HCT116 (cell line): ENCODE results near the gene INPPL1. TPM values are rescaled to one million over a fixed set of nuclear protein-coding genes. Genes with fewer than 3 reads are reported as not detected.

Experiments used
- ATAC-seq: fragments of 200-7000 bp; cut with Tn5 transposase; 2 replicates; pipeline ENCODE4 v1.9.1; 2020; ENCODE audit warnings: mild to moderate bottlenecking, moderate library complexity
- BruUV-seq: library from RNA; stranded (reverse); fragments of 400-500 nt; replicated peaks from 2 replicates; lab custom pipeline; 2021; lab: Mats Ljungman, UMichigan
- CTCF ChIA-PET: fragments of 300-600 bp; sonication (Branson Sonifier 250); formaldehyde crosslinking; loops from one replicate; lab custom pipeline; 2021; ENCODE audit warnings: antibody characterized with exemption; lab: Charles Lee
- POLR2A ChIA-PET: fragments of 300-600, 350-600 bp; sonication (Branson Sonifier 250); formaldehyde crosslinking; loops from one replicate; lab custom pipeline; 2021; ENCODE audit warnings: antibody characterized with exemption; lab: Charles Lee
- RAD21 ChIA-PET, 2 experiments: fragments of 300-600 bp; sonication (Branson Sonifier 250); formaldehyde crosslinking; loops; one replicate each; lab custom pipeline; 2023; ENCODE audit warnings: low total read pairs in 2 of 2; ENCODE audit not compliant: uncharacterized antibody in 2 of 2, unreplicated experiment in 2 of 2, low non-redundant PET in 1 of 2; lab: Charles Lee
- DNase-seq: peaks from one replicate; pipeline ENCODE4 v3.0.0-alpha.2; 2010; ENCODE audit warnings: low read depth, low spot score
- H2AFZ ChIP-seq: fragments of 200-600 bp; shearing (Covaris generic), sonication (generic); 2 replicates; pipeline ENCODE4 v1.6.1; 2017; ENCODE audit warnings: low read depth, mixed run types, mixed read lengths, antibody characterized with exemption, low read length; ENCODE audit not compliant: poor library complexity, severe bottlenecking
- H3K27ac ChIP-seq: 2 replicates; pipeline ENCODE4 v1.5.1; 2012; ENCODE audit warnings: low read depth, low read length
- H3K27me3 ChIP-seq: fragments of 200-600 bp; sonication (generic); 2 replicates; pipeline ENCODE4 v1.6.1; 2016; ENCODE audit warnings: mixed run types, low read length, mixed read lengths; ENCODE audit not compliant: insufficient read depth
- H3K36me3 ChIP-seq, 2 experiments: fragments of 200-500 bp in 1 of 2; fragments of 200-600 bp in 1 of 2; sonication (Bioruptor generic) in 1 of 2; sonication (generic) in 1 of 2; 2 replicates each; pipeline versions ENCODE4 v1.5.1 to v1.6.1; 2014 to 2016; ENCODE audit warnings: low read length in 2 of 2, inconsistent platforms in 1 of 2, mixed read lengths in 1 of 2, mixed run types in 1 of 2; ENCODE audit not compliant: insufficient read depth in 2 of 2, control insufficient read depth in 1 of 2
- H3K4me1 ChIP-seq, 2 experiments: fragments of 200-600 bp in 1 of 2; sonication (generic) in 1 of 2; 2 replicates each; pipeline versions ENCODE4 v1.5.1 to v1.6.1; 2012 to 2017; ENCODE audit warnings: low read length in 2 of 2, inconsistent platforms in 1 of 2, mild to moderate bottlenecking in 1 of 2, mixed read lengths in 1 of 2, mixed run types in 1 of 2, moderate library complexity in 1 of 2; ENCODE audit not compliant: insufficient read depth in 2 of 2, control insufficient read depth in 1 of 2
- H3K4me2 ChIP-seq: fragments of 200-600 bp; sonication (generic); 2 replicates; pipeline ENCODE4 v1.6.1; 2017; ENCODE audit warnings: mixed run types, low read length, mixed read lengths
- H3K4me3 ChIP-seq, 2 experiments: fragments of 200-600 bp in 1 of 2; sonication (generic) in 1 of 2; replicated peaks in 1 of 2; 2 replicates each; pipeline ENCODE4 v1.5.1; 2011 to 2016; ENCODE audit warnings: low read length in 2 of 2, control low read depth in 1 of 2, low read depth in 1 of 2, mild to moderate bottlenecking in 1 of 2, mixed read lengths in 1 of 2, mixed run types in 1 of 2
- H3K79me2 ChIP-seq: fragments of 200-600 bp; sonication (generic); 2 replicates; pipeline ENCODE4 v1.6.1; 2017; ENCODE audit warnings: mild to moderate bottlenecking, mixed run types, low read length, moderate library complexity, mixed read lengths; ENCODE audit not compliant: insufficient read depth
- H3K9ac ChIP-seq: fragments of 200-600 bp; sonication (generic); 2 replicates; pipeline ENCODE4 v1.6.1; 2016; ENCODE audit warnings: low read length, mixed read lengths
- H3K9me2 ChIP-seq: fragments of 200-600 bp; sonication (generic), shearing (Covaris generic); 2 replicates; pipeline ENCODE4 v1.6.1; 2017; ENCODE audit warnings: mixed run types, mild to moderate bottlenecking, moderate library complexity; ENCODE audit not compliant: insufficient read depth
- H3K9me3 ChIP-seq, 2 experiments: fragments of 200-500 bp in 1 of 2; fragments of 200-600 bp in 1 of 2; sonication (Bioruptor generic) in 1 of 2; sonication (generic) in 1 of 2; 2 replicates each; pipeline ENCODE4 v1.6.1; 2014 to 2017; ENCODE audit warnings: low read length in 2 of 2, mixed read lengths in 2 of 2, inconsistent platforms in 1 of 2, low read depth in 1 of 2, mild to moderate bottlenecking in 1 of 2, mixed run types in 1 of 2, moderate library complexity in 1 of 2; ENCODE audit not compliant: control insufficient read depth in 1 of 2, insufficient read depth in 1 of 2
- H4K20me1 ChIP-seq: fragments of 200-600 bp; sonication (generic), shearing (Covaris generic); 2 replicates; pipeline ENCODE4 v1.6.1; 2017; ENCODE audit warnings: mixed run types, mild to moderate bottlenecking, moderate library complexity; ENCODE audit not compliant: insufficient read depth
- CEBPB ChIP-seq: IDR thresholded peaks from 2 replicates; pipeline ENCODE4 v1.6.1; 2012; ENCODE audit warnings: low read depth
- CTCF ChIP-seq, 3 experiments: fragments of 200-600 bp in 1 of 3; sonication (generic) in 1 of 3; IDR thresholded peaks in 2 of 3; conservative IDR thresholded peaks in 1 of 3; 2 replicates each; pipeline ENCODE4 v1.5.1; 2012 to 2017; ENCODE audit warnings: low read depth in 2 of 3, low read length in 2 of 3, antibody characterized with exemption in 1 of 3, borderline replicate concordance in 1 of 3, control low read depth in 1 of 3, mild to moderate bottlenecking in 1 of 3, mixed read lengths in 1 of 3, mixed run types in 1 of 3, moderate library complexity in 1 of 3; ENCODE audit not compliant: insufficient read depth in 1 of 3
- ELF1 ChIP-seq: IDR thresholded peaks from 2 replicates; pipeline ENCODE4 v1.6.1; 2012; ENCODE audit warnings: low read depth, borderline replicate concordance
- EZH2 ChIP-seq: fragments of 200-600 bp; sonication (generic); IDR thresholded peaks from 2 replicates; pipeline ENCODE4 v1.6.1; 2017; ENCODE audit warnings: antibody characterized with exemption, mixed run types
- EZH2phosphoT487 ChIP-seq: fragments of 200-600 bp; IDR thresholded peaks from 2 replicates; pipeline ENCODE4 v1.6.1; 2018; ENCODE audit warnings: antibody characterized with exemption, borderline replicate concordance
- POLR2AphosphoS5 ChIP-seq: IDR thresholded peaks from 2 replicates; pipeline ENCODE4 v1.6.1; 2011; ENCODE audit warnings: mild to moderate bottlenecking, low read depth, low read length, moderate library complexity
- RAD21 ChIP-seq: IDR thresholded peaks from 2 replicates; pipeline ENCODE4 v1.6.1; 2012; ENCODE audit warnings: low read depth, mild to moderate bottlenecking
- REST ChIP-seq: IDR thresholded peaks from 2 replicates; pipeline ENCODE4 v1.6.1; 2012; ENCODE audit warnings: low read depth
- SIN3A ChIP-seq: IDR thresholded peaks from 2 replicates; pipeline ENCODE4 v1.6.1; 2012; ENCODE audit warnings: low read depth
- SP1 ChIP-seq: IDR thresholded peaks from 2 replicates; pipeline ENCODE4 v1.6.1; 2012; ENCODE audit warnings: low read depth
- SRF ChIP-seq: IDR thresholded peaks from 2 replicates; pipeline ENCODE4 v1.6.1; 2012; ENCODE audit warnings: low read depth
- TCF7L2 ChIP-seq: IDR thresholded peaks from 2 replicates; pipeline ENCODE4 v1.7.0; 2011; ENCODE audit warnings: borderline replicate concordance, inconsistent platforms; ENCODE audit not compliant: insufficient read depth, insufficient read length; ENCODE audit errors: extremely low read depth
- ZFX ChIP-seq: fragments of 450-650 bp; IDR thresholded peaks from 2 replicates; pipeline ENCODE4 v1.6.1; 2017
- intact Hi-C: fragments of 100-400 bp; cut with micrococcal nuclease; formaldehyde crosslinking; loops from 2 replicates; pipeline ENCODE4 v1.10.0; 2022
- total RNA-seq: library from RNA; stranded (reverse); gene quantifications from one replicate; pipeline ENCODE4 v1.2.1, GENCODE V29; 2021; ENCODE audit not compliant: unreplicated experiment
- TF ChIP-seq, protein P1 (sequence below): IDR thresholded peaks from 2 replicates; pipeline ENCODE4 v1.6.1; 2012

Gene INPPL1
- total RNA-seq, 1 experiment from 2014 or later, result 132 TPM

DNA sequence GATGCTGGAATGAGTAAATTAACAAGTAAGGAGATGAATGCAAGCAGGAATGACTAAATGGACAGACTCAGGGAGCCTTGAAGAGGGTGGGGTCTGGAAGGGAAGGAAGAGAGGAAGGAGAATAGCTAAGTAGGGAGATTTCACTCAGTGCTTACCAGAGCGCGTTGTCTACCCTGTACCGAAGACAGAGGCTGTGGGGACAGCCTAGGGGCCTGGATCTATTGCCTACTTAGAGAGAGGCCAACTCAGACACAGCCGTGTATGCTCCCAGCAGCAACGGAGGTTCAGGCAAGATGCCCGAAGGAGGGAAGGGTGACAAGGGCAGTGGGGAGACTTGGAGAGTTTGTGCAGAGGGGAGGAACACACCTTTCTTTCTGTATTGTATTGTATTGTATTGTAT is 7.9 kb upstream of the INPPL1 start, which contains the start of gene FOLR2:
Gene FOLR2 (plus strand): TSS at position 157 of the 400 bp plus-strand sequence. CDS start 1,791 bp downstream, outside the sequence.
- ATAC-seq (no peak), DNase-seq (no peak)
- Histone ChIP-seq H3K9me2 (no peaks in the 10 kb centered on the region), H2AFZ (no peak within 1 kb of the TSS), H3K27ac (no peak within 1 kb of the TSS), H3K9me3 (no peaks in the 10 kb centered on the region), H3K9ac (no peak within 1 kb of the TSS), H3K36me3 (no peaks in the 10 kb centered on the region), H4K20me1 (no peaks in the 10 kb centered on the region), H3K4me3 (no peak within 1 kb of the TSS), H3K4me1 (no peaks in the 10 kb centered on the region; a peak in 1 of 4 replicates), H3K27me3 (no peaks in the 10 kb centered on the region), H3K4me2 (no peak within 1 kb of the TSS), H3K79me2 (no peaks in the 10 kb centered on the region)
- BruUV-seq, result no TSS peak
- intact Hi-C loops, result no loop called here
- ChIA-PET CTCF (no interaction called here), RAD21 (no interaction called here), POLR2A (no interaction called here)
- TF ChIP-seq SP1 (no peak), CTCF (IDR thresholded peaks at IDR 0.05 in 2 of 3, conservative IDR thresholded peaks at IDR 0.05 in 1 of 3; ENCODE audit: borderline replicate concordance in 1 of 3, insufficient read depth in 1 of 3, low read depth in 2 of 3, low read length in 2 of 3) (no peak), ELF1 (no peak), REST (no peak), EZH2 (no peak), SRF (no peak), RAD21 (no peak), POLR2AphosphoS5 (no peak), SIN3A (no peak), EZH2phosphoT487 (no peak), CEBPB (no peak), ZFX (no peak), TCF7L2 (no peak)
- TF ChIP-seq, protein P1, sequence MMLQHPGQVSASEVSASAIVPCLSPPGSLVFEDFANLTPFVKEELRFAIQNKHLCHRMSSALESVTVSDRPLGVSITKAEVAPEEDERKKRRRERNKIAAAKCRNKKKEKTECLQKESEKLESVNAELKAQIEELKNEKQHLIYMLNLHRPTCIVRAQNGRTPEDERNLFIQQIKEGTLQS, result no peak
